ENCODE results near the gene FOXL1. TPM values are rescaled to one million over a fixed set of nuclear protein-coding genes. Genes with fewer than 3 reads are reported as not detected.

The FOXL1 gene
- total and polyA plus RNA-seq, 2 of the 13 experiments (the other 11 are each of a cell fraction or from before 2014, with no cell fraction given), result not detected

- TF ChIP-seq, protein P1, sequence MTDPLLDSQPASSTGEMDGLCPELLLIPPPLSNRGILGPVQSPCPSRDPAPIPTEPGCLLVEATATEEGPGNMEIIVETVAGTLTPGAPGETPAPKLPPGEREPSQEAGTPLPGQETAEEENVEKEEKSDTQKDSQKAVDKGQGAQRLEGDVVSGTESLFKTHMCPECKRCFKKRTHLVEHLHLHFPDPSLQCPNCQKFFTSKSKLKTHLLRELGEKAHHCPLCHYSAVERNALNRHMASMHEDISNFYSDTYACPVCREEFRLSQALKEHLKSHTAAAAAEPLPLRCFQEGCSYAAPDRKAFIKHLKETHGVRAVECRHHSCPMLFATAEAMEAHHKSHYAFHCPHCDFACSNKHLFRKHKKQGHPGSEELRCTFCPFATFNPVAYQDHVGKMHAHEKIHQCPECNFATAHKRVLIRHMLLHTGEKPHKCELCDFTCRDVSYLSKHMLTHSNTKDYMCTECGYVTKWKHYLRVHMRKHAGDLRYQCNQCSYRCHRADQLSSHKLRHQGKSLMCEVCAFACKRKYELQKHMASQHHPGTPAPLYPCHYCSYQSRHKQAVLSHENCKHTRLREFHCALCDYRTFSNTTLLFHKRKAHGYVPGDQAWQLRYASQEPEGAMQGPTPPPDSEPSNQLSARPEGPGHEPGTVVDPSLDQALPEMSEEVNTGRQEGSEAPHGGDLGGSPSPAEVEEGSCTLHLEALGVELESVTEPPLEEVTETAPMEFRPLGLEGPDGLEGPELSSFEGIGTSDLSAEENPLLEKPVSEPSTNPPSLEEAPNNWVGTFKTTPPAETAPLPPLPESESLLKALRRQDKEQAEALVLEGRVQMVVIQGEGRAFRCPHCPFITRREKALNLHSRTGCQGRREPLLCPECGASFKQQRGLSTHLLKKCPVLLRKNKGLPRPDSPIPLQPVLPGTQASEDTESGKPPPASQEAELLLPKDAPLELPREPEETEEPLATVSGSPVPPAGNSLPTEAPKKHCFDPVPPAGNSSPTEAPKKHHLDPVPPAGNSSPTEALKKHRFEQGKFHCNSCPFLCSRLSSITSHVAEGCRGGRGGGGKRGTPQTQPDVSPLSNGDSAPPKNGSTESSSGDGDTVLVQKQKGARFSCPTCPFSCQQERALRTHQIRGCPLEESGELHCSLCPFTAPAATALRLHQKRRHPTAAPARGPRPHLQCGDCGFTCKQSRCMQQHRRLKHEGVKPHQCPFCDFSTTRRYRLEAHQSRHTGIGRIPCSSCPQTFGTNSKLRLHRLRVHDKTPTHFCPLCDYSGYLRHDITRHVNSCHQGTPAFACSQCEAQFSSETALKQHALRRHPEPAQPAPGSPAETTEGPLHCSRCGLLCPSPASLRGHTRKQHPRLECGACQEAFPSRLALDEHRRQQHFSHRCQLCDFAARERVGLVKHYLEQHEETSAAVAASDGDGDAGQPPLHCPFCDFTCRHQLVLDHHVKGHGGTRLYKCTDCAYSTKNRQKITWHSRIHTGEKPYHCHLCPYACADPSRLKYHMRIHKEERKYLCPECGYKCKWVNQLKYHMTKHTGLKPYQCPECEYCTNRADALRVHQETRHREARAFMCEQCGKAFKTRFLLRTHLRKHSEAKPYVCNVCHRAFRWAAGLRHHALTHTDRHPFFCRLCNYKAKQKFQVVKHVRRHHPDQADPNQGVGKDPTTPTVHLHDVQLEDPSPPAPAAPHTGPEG (CRISPR knock-in tag; IDR thresholded peaks at IDR 0.05), result no peak
- TF ChIP-seq TMF1 (CRISPR knock-in tag; IDR thresholded peaks at IDR 0.05; ENCODE audit: low read depth) (no peak), HOMEZ (CRISPR knock-in tag; IDR thresholded peaks at IDR 0.05; ENCODE audit: low read depth) (no peak)
Measured at GRCh38 chr16:86584071-86584685, 5.8 kb downstream of the FOXL1 start (continued).
